OCI-LY7 (cell line): ENCODE results near the gene LSG1. TPM values are rescaled to one million over a fixed set of nuclear protein-coding genes. Genes with fewer than 3 reads are reported as not detected.

Experiments
- BruUV-seq: library from RNA; stranded (reverse); fragments of 400-500 nt; replicated peaks from 2 replicates; lab custom pipeline; 2021; lab: Mats Ljungman, UMichigan
- CTCF ChIA-PET: fragments of 300-600 bp; sonication (Branson Sonifier 250); formaldehyde crosslinking; loops from one replicate; lab custom pipeline; 2022; ENCODE audit warnings: antibody characterized with exemption; ENCODE audit not compliant: unreplicated experiment; lab: Charles Lee
- POLR2A ChIA-PET: fragments of 300-600 bp; sonication (Branson Sonifier 250); formaldehyde crosslinking; loops from one replicate; lab custom pipeline; 2022; ENCODE audit warnings: antibody characterized with exemption; lab: Charles Lee
- DNase-seq: peaks from one replicate; pipeline ENCODE4 v3.0.0-alpha.2; 2015; ENCODE audit warnings: low spot score
- H2AFZ ChIP-seq: fragments of 200-600 bp; sonication (generic), shearing (Covaris generic); 2 replicates; pipeline ENCODE4 v1.6.1; 2014; ENCODE audit warnings: mild to moderate bottlenecking, antibody characterized with exemption, low read length, moderate library complexity
- H3K27ac ChIP-seq: fragments of 200-600 bp; sonication (generic); 2 replicates; pipeline ENCODE4 v1.5.1; 2014; ENCODE audit warnings: mixed run types, low read depth, mild to moderate bottlenecking, moderate library complexity, low read length, inconsistent platforms; ENCODE audit not compliant: poor library complexity, severe bottlenecking
- H3K36me3 ChIP-seq: fragments of 200-600 bp; sonication (generic); 2 replicates; pipeline ENCODE4 v1.6.1; 2014; ENCODE audit warnings: mild to moderate bottlenecking, antibody characterized with exemption, low read length, moderate library complexity, mixed read lengths; ENCODE audit not compliant: insufficient read depth
- H3K4me1 ChIP-seq: fragments of 200-600 bp; sonication (generic); 2 replicates; pipeline ENCODE4 v1.5.1; 2014; ENCODE audit warnings: mild to moderate bottlenecking, low read length; ENCODE audit not compliant: insufficient read depth, poor library complexity, severe bottlenecking
- H3K4me2 ChIP-seq: fragments of 200-600 bp; sonication (generic); 2 replicates; pipeline ENCODE4 v1.6.1; 2014; ENCODE audit warnings: mild to moderate bottlenecking, low read length
- H3K4me3 ChIP-seq: fragments of 200-600 bp; sonication (generic); 2 replicates; pipeline ENCODE4 v1.5.1; 2014; ENCODE audit warnings: mild to moderate bottlenecking, low read depth, low read length; ENCODE audit not compliant: poor library complexity, severe bottlenecking
- H3K79me2 ChIP-seq: fragments of 200-600 bp; sonication (generic); 2 replicates; pipeline ENCODE4 v1.6.1; 2016; ENCODE audit warnings: low read depth, mild to moderate bottlenecking, low read length, moderate library complexity, mixed read lengths; ENCODE audit not compliant: insufficient read depth
- H3K9me2 ChIP-seq: fragments of 200-600 bp; sonication (generic); 2 replicates; pipeline ENCODE4 v1.6.1; 2016; ENCODE audit warnings: mild to moderate bottlenecking, low read length, mixed read lengths; ENCODE audit not compliant: insufficient read depth
- H3K9me3 ChIP-seq: fragments of 200-600 bp; sonication (generic); 2 replicates; pipeline ENCODE4 v1.6.1; 2014; ENCODE audit warnings: mild to moderate bottlenecking, mixed run types, low read length, mixed read lengths
- H4K20me1 ChIP-seq: fragments of 200-600 bp; sonication (generic); 2 replicates; pipeline ENCODE4 v1.6.1; 2014; ENCODE audit warnings: mild to moderate bottlenecking, antibody characterized with exemption, low read length, moderate library complexity, mixed read lengths; ENCODE audit not compliant: insufficient read depth
- EZH2phosphoT487 ChIP-seq: fragments of 200-600 bp; sonication (generic); IDR thresholded peaks from 2 replicates; pipeline ENCODE4 v1.6.1; 2018; ENCODE audit warnings: low read depth, borderline replicate concordance, mild to moderate bottlenecking, mixed run types, antibody characterized with exemption, low read length, moderate library complexity, mixed read lengths
- intact Hi-C: fragments of 100-400 bp; cut with micrococcal nuclease; formaldehyde crosslinking; loops from one replicate; pipeline ENCODE4 v1.10.0; 2022; ENCODE audit not compliant: unreplicated experiment
- total RNA-seq, 2 experiments: library from RNA; depleted of rRNA in 1 of 2; stranded (reverse); fragments of >200 nt in 1 of 2; shearing (Covaris generic) in 1 of 2; gene quantifications; 2 replicates each; pipeline ENCODE4 v1.2.3, GENCODE V29; 2014 to 2022
- TF ChIP-seq, protein P1 (sequence below): fragments of 200-600 bp; sonication (generic); conservative IDR thresholded peaks from 2 replicates; pipeline ENCODE4 v1.5.1; 2014; ENCODE audit warnings: mild to moderate bottlenecking, antibody characterized with exemption, low read length, moderate library complexity, mixed read lengths

LSG1 gene
- total RNA-seq, 2 experiments from 2014 or later, result 44.4 to 52.9 TPM

GRCh38 chr3:194686414-194686815, 14.4 kb upstream of the LSG1 start:
- ChIA-PET POLR2A (interaction anchor here (0.6 to 1.5 kb wide), 6 partner anchors 14 to 576 kb away, joined by 3 to 6 read pairs (median 3); partner anchors contain the start of gene LSG1), CTCF (interaction anchor here (1.6 kb wide), 1 partner anchor 584 kb away, joined by 4 read pairs; the partner anchor contains the start of gene XXYLT1)
- no peaks in the 10 kb centered on the region for H4K20me1 ChIP-seq
- H3K4me1 ChIP-seq, result peaks cover 66% of the 10 kb centered on the region
- no peak overlapping the region for H2AFZ ChIP-seq
- H3K9me3 ChIP-seq, result no peaks in the 10 kb centered on the region
- intact Hi-C loops, result loop anchor here (2.0 to 10.0 kb wide), 5 partner anchors 188 to 1221 kb away; partner anchors contain the start of genes ACAP2 and TNK2
- no peaks in the 10 kb centered on the region for H3K9me2 ChIP-seq
- H3K36me3 ChIP-seq, result no peaks in the 10 kb centered on the region
- H3K4me2 ChIP-seq, result peak overlapping the region; percentile 77
- H3K4me3 ChIP-seq, result peak overlapping the region; percentile 77
- no peak for DNase-seq
- peaks cover 7% of the 10 kb centered on the region; the same call in 1 of the 2 replicates for H3K79me2 ChIP-seq
- no peak for TF ChIP-seq EZH2phosphoT487
- TF ChIP-seq, protein P1, sequence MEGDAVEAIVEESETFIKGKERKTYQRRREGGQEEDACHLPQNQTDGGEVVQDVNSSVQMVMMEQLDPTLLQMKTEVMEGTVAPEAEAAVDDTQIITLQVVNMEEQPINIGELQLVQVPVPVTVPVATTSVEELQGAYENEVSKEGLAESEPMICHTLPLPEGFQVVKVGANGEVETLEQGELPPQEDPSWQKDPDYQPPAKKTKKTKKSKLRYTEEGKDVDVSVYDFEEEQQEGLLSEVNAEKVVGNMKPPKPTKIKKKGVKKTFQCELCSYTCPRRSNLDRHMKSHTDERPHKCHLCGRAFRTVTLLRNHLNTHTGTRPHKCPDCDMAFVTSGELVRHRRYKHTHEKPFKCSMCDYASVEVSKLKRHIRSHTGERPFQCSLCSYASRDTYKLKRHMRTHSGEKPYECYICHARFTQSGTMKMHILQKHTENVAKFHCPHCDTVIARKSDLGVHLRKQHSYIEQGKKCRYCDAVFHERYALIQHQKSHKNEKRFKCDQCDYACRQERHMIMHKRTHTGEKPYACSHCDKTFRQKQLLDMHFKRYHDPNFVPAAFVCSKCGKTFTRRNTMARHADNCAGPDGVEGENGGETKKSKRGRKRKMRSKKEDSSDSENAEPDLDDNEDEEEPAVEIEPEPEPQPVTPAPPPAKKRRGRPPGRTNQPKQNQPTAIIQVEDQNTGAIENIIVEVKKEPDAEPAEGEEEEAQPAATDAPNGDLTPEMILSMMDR, result 0 out of 2 replicates have a peak, but pooled peaks have one; percentile 13
- TSS peak; percentile 56 for BruUV-seq
- no peak overlapping the region for H3K27ac ChIP-seq

GRCh38 chr3:194685718-194686413, 13.9 kb upstream of the LSG1 start, which contains the start of gene FAM43A:
Gene FAM43A (plus strand): TSS chr3:194685883. CDS start chr3:194686827, 944 bp downstream.
- DNase-seq, result peak; percentile 90
- H3K9me3 ChIP-seq, result no peaks in the 10 kb centered on the region
- intact Hi-C loops, result loop anchor here (2.0 to 10.0 kb wide), 5 partner anchors 189 to 1221 kb away; partner anchors contain the start of genes ACAP2 and TNK2
- ChIA-PET POLR2A (interaction anchor here (0.6 to 1.5 kb wide), 6 partner anchors 14 to 576 kb away, joined by 3 to 6 read pairs (median 3); partner anchors contain the start of gene LSG1), CTCF (interaction anchor here (1.0 kb wide), 1 partner anchor 26 kb away, joined by 3 read pairs; no protein-coding TSS in a partner anchor)
- peaks cover 64% of the 10 kb centered on the region for H3K4me1 ChIP-seq
- TF ChIP-seq, protein P1, result peak; percentile 41; the same call in 1 of the 2 replicates
- TF ChIP-seq EZH2phosphoT487, result no peak
- H3K4me2 ChIP-seq, result peak within 1 kb of the TSS; percentile 77
- H2AFZ ChIP-seq, result peak within 1 kb of the TSS; percentile 53; the same call in 1 of the 2 replicates
- no peaks in the 10 kb centered on the region for H3K36me3 ChIP-seq
- peaks cover 7% of the 10 kb centered on the region; the same call in 1 of the 2 replicates for H3K79me2 ChIP-seq
- BruUV-seq, result no TSS peak
- peak within 1 kb of the TSS; percentile 77 for H3K4me3 ChIP-seq
- no peaks in the 10 kb centered on the region for H4K20me1 ChIP-seq
- H3K9me2 ChIP-seq, result no peaks in the 10 kb centered on the region
- H3K27ac ChIP-seq, result no peak within 1 kb of the TSS
